Stomach (tissue), 9 donors: ENCODE data around the gene ZNF775. TPM values are rescaled to one million over a fixed set of nuclear protein-coding genes. Genes with fewer than 3 reads are reported as not detected.
A peak's percentile ranks its signal among the peaks of the same experiment; 100 is the strongest.

Experiments
- DNase-seq, 2 donors: peaks; one replicate each; pipeline versions ENCODE4 v3.0.0 to v3.0.0-alpha.2; 2013 to 2019
- H3K27ac ChIP-seq, 5 donors: fragments of 200-600 bp in 4 of 5; sonication (generic) in 4 of 5; one replicate each; pipeline ENCODE4 v1.5.1; 2013 to 2019; ENCODE audit warnings: mild to moderate bottlenecking in 1 of 5, moderate library complexity in 1 of 5
- H3K27me3 ChIP-seq, 3 donors: fragments of 200-600 bp; sonication (generic); one replicate each; pipeline ENCODE4 v1.5.1; 2017 to 2019; ENCODE audit warnings: mixed run types in 1 of 3
- H3K36me3 ChIP-seq, 4 donors: fragments of 200-600 bp; sonication (generic); 1 replicate in 3 of 4; 2 replicates in 1 of 4; pipeline ENCODE4 v1.5.1; 2016 to 2019
- H3K4me1 ChIP-seq, 4 donors: fragments of 200-600 bp; sonication (generic); one replicate each; pipeline ENCODE4 v1.5.1; 2016 to 2019
- H3K4me3 ChIP-seq, 4 donors: fragments of 200-600 bp; sonication (generic) in 3 of 4; one replicate each; pipeline ENCODE4 v1.5.1; 2016 to 2019; ENCODE audit warnings: mild to moderate bottlenecking in 1 of 4
- H3K9me3 ChIP-seq, 4 donors: fragments of 200-600 bp; sonication (generic); one replicate each; pipeline ENCODE4 v1.5.1; 2016 to 2019
- CTCF ChIP-seq, 7 experiments: fragments of 450-650 bp in 4 of 7; fragments of 200-600 bp in 3 of 7; sonication (generic) in 3 of 7; IDR thresholded peaks; one replicate each; pipeline ENCODE4 v1.5.1; 2016 to 2019; ENCODE audit warnings: antibody characterized with exemption in 7 of 7, control low read depth in 2 of 7, mild to moderate bottlenecking in 1 of 7
- EP300 ChIP-seq: sonication (generic); formaldehyde crosslinking; IDR thresholded peaks from one replicate; pipeline ENCODE4 v1.6.1; 2017; ENCODE audit warnings: antibody characterized with exemption
- POLR2A ChIP-seq, 4 donors: fragments of 450-650 bp; IDR thresholded peaks; one replicate each; pipeline ENCODE4 v1.6.1; 2016; ENCODE audit warnings: antibody characterized with exemption in 4 of 4, control low read depth in 2 of 4, mild to moderate bottlenecking in 1 of 4, moderate library complexity in 1 of 4
- POLR2AphosphoS5 ChIP-seq, 3 donors: sonication (generic); formaldehyde crosslinking; IDR thresholded peaks; one replicate each; pipeline ENCODE4 v1.6.1; 2016; ENCODE audit warnings: antibody characterized with exemption in 3 of 3
- WGBS, 5 donors: extraction: QIAGEN DNeasy Blood & Tissue Kit in 3 of 5; methylation state at CpG; one replicate each; pipeline versions ENCODE4 v1.1.5 to v1.1.7; 2013 to 2018; 5-methylcytosine and 5-hydroxymethylcytosine counted together
- intact Hi-C: fragments of 100-400 bp; cut with DNase I; formaldehyde crosslinking; loops from one replicate; pipeline ENCODE4 v1.15.1; 2023; ENCODE audit warnings: low total_unique reads
- polyA plus RNA-seq, 3 donors: library from polyadenylated mRNA; stranded (reverse); fragments of 200-250 nt; gene quantifications; one replicate each; pipeline ENCODE4 v1.2.3, GENCODE V29; 2013
- total RNA-seq, 5 donors: library from RNA; depleted of rRNA; stranded (reverse); fragments of >200 nt; gene quantifications; one replicate each; pipeline versions ENCODE4 v1.1.0 to v1.2.3, GENCODE V29; 2014 to 2016
- donor health status: healthy with polysubstance abuse.
- donor health status: Bipolar disorder and iron deficiency.
- donor health status: healthy.

Gene ZNF775
- total and polyA plus RNA-seq, 8 donors: 1.8 to 17.0 (median 2.5) TPM; not detected in 2

- Histone ChIP-seq H3K36me3 (no peaks in the 10 kb centered on the region), H3K4me1 (peaks cover 0 to 33% (median 9%) of the 10 kb centered on the region in 4 donors), H3K27me3 (no peaks in the 10 kb centered on the region), H3K9me3 (no peaks in the 10 kb centered on the region), H3K4me3 (no peak overlapping the region), H3K27ac (peak overlapping the region in 1 of 5 donors; percentile 28)
- intact Hi-C loops: no loop called here
- WGBS, 5 donors: 52 to 75% (median 66%) methylated on average over 9 of the region's 9 CpGs
- TF ChIP-seq EP300: no peak
- peak in 1 of 2 donors; percentile 61 for DNase-seq
Observed at GRCh38 chr7:150357270-150357669, 21.9 kb upstream of the ZNF775 start.

GRCh38 chr7:150357771-150358427 lies 21.2 kb upstream of the ZNF775 start:
- no peak for TF ChIP-seq POLR2AphosphoS5 (IDR thresholded peaks at IDR 0.05)
- 81 to 83% (median 83%) methylated on average over 13 of the region's 13 CpGs for WGBS, 5 donors
- intact Hi-C loops: no loop called here

GRCh38 chr7:150358433-150358832 lies 20.7 kb upstream of the ZNF775 start:
- no peaks in the 10 kb centered on the region for H3K27me3 ChIP-seq
- intact Hi-C loops: no loop called here
- no peak overlapping the region for H3K4me3 ChIP-seq
- no peaks in the 10 kb centered on the region for H3K9me3 ChIP-seq
- TF ChIP-seq EP300 (no peak), CTCF (IDR thresholded peaks at IDR 0.05) (no peak), POLR2AphosphoS5 (IDR thresholded peaks at IDR 0.05) (no peak), POLR2A (IDR thresholded peaks at IDR 0.05) (no peak)
- DNase-seq: no peak
- 89 to 99% (median 96%) methylated on average over 4 of the region's 4 CpGs for WGBS, 5 donors
- no peaks in the 10 kb centered on the region for H3K36me3 ChIP-seq
- H3K4me1 ChIP-seq: peaks cover 0 to 29% (median 9%) of the 10 kb centered on the region in 4 donors
- no peak overlapping the region for H3K27ac ChIP-seq

More at GRCh38 chr7:150357771-150358427, 21.2 kb upstream of the ZNF775 start:
- Histone ChIP-seq H3K4me1 (peaks cover 0 to 29% (median 9%) of the 10 kb centered on the region in 4 donors), H3K4me3 (no peak overlapping the region), H3K9me3 (no peaks in the 10 kb centered on the region), H3K27ac (no peak overlapping the region), H3K27me3 (no peaks in the 10 kb centered on the region), H3K36me3 (no peaks in the 10 kb centered on the region)
- DNase-seq: peak in 1 of 2 donors; percentile 2

- no peak for TF ChIP-seq POLR2A (IDR thresholded peaks at IDR 0.05)
- TF ChIP-seq POLR2AphosphoS5 (IDR thresholded peaks at IDR 0.05): no peak
- TF ChIP-seq EP300: no peak
- no peak for TF ChIP-seq CTCF (IDR thresholded peaks at IDR 0.05)
- Histone ChIP-seq H3K4me3 (no peak overlapping the region), H3K27me3 (no peaks in the 10 kb centered on the region), H3K36me3 (no peaks in the 10 kb centered on the region), H3K27ac (no peak overlapping the region), H3K9me3 (no peaks in the 10 kb centered on the region), H3K4me1 (peaks cover 0 to 29% (median 9%) of the 10 kb centered on the region in 4 donors)
- peak in 1 of 2 donors; percentile 2 for DNase-seq
- intact Hi-C loops: no loop called here
- WGBS, 5 donors: 83 to 90% (median 88%) methylated on average over 4 of the region's 4 CpGs
Observed at GRCh38 chr7:150358988-150359621, 20.0 kb upstream of the ZNF775 start.

- H3K27me3 ChIP-seq: no peaks in the 10 kb centered on the region
- no peaks in the 10 kb centered on the region for H3K9me3 ChIP-seq
- no peak for DNase-seq
- TF ChIP-seq EP300: no peak
- no peak for TF ChIP-seq POLR2A (IDR thresholded peaks at IDR 0.05)
- no peak for TF ChIP-seq POLR2AphosphoS5 (IDR thresholded peaks at IDR 0.05)
- TF ChIP-seq CTCF (IDR thresholded peaks at IDR 0.05): no peak
- H3K4me1 ChIP-seq: peaks cover 0 to 29% (median 6%) of the 10 kb centered on the region in 4 donors
- intact Hi-C loops: loop anchor here (10.0 kb wide), 1 partner anchor 55 kb away; no protein-coding TSS in a partner anchor
- no peaks in the 10 kb centered on the region for H3K36me3 ChIP-seq
- H3K27ac ChIP-seq: no peak overlapping the region
- WGBS, 5 donors: 96 to 98% (median 97%) methylated on average over 2 of the region's 2 CpGs
- H3K4me3 ChIP-seq: no peak overlapping the region
Observed at GRCh38 chr7:150359622-150360362, 19.3 kb upstream of the ZNF775 start.
